ENCODE measurements around the gene CD1D. TPM values are rescaled to one million over a fixed set of nuclear protein-coding genes. Genes with fewer than 3 reads are reported as not detected.
"Not testable (repeated sequence)": the region's sequence is repeated elsewhere in the genome, so short reads cannot be mapped to it uniquely, and the experiment has no call there.

CD1D gene
- polyA plus RNA-seq, 3 donors, result 0.93 to 2.6 TPM; not detected in 1

GRCh38 chr1:158163000-158163947 lies 17.4 kb upstream of the CD1D start:
- no peak overlapping the region for H3K27ac ChIP-seq (ENCODE audit: low read depth, low read length)
- 47 to 71% (median 66%) methylated on average over 3 of the region's 3 CpGs for WGBS, 3 donors

- H3K27ac ChIP-seq (ENCODE audit: low read depth, low read length), result no peak overlapping the region
Measured at GRCh38 chr1:158169105-158169504, 11.6 kb upstream of the CD1D start.

GRCh38 chr1:158175915-158176314 lies 4.8 kb upstream of the CD1D start:
- not testable (repeated sequence) for H3K27ac ChIP-seq (ENCODE audit: low read depth, low read length)
- WGBS, 3 donors, result 90 to 97% (median 95%) methylated on average over 5 of the region's 5 CpGs

GRCh38 chr1:158176399-158176798 lies 4.3 kb upstream of the CD1D start:
- WGBS, 3 donors, result 85 to 89% (median 89%) methylated on average over 5 of the region's 5 CpGs
- H3K27ac ChIP-seq (ENCODE audit: low read depth, low read length), result no peak overlapping the region

GRCh38 chr1:158176849-158177699 lies 3.6 kb upstream of the CD1D start:
- H3K27ac ChIP-seq (ENCODE audit: low read depth, low read length), result not testable (repeated sequence)
- WGBS, 3 donors, result 53 to 62% (median 58%) methylated on average over 20 of the region's 20 CpGs

GRCh38 chr1:158177700-158178450 lies 2.8 kb upstream of the CD1D start:
- 6 to 22% (median 19%) methylated on average over 33 to 34 of the region's 34 CpGs for WGBS, 3 donors
- H3K27ac ChIP-seq (ENCODE audit: low read depth, low read length), result no peak overlapping the region

GRCh38 chr1:158179301-158180041 lies 1.2 kb upstream of the CD1D start:
- H3K27ac ChIP-seq (ENCODE audit: low read depth, low read length), result no peak overlapping the region
- 65 to 70% (median 69%) methylated on average over 4 of the region's 4 CpGs for WGBS, 3 donors

- no peak overlapping the region for H3K27ac ChIP-seq (ENCODE audit: low read depth, low read length)
- 10 to 19% (median 16%) methylated on average over 13 of the region's 13 CpGs for WGBS, 3 donors
Measured at GRCh38 chr1:158181577-158181922, 855 bp downstream of the CD1D start.

GRCh38 chr1:158185770-158186169 lies 5.1 kb downstream of the CD1D start:
- 34 to 61% (median 61%) methylated on average over 3 of the region's 3 CpGs for WGBS, 3 donors
- H3K27ac ChIP-seq (ENCODE audit: low read depth, low read length), result no peak overlapping the region

- H3K27ac ChIP-seq (ENCODE audit: low read depth, low read length), result no peak overlapping the region
- WGBS, 3 donors, result 42 to 74% (median 61%) methylated on average over 3 of the region's 3 CpGs
Measured at GRCh38 chr1:158186180-158186579, 5.5 kb downstream of the CD1D start.

- WGBS, 3 donors, result 66 to 82% (median 75%) methylated on average over 4 of the region's 4 CpGs
- no peak overlapping the region for H3K27ac ChIP-seq (ENCODE audit: low read depth, low read length)
Measured at GRCh38 chr1:158188611-158189010, 7.9 kb downstream of the CD1D start.

GRCh38 chr1:158189624-158190023 lies 8.9 kb downstream of the CD1D start:
- WGBS, 3 donors, result 62 to 89% (median 88%) methylated on average over 3 of the region's 3 CpGs
- no peak overlapping the region for H3K27ac ChIP-seq (ENCODE audit: low read depth, low read length)

GRCh38 chr1:158191299-158191698 lies 10.6 kb downstream of the CD1D start:
- 46 to 65% (median 63%) methylated on average over 6 of the region's 6 CpGs for WGBS, 3 donors
- no peak overlapping the region for H3K27ac ChIP-seq (ENCODE audit: low read depth, low read length)

- H3K27ac ChIP-seq (ENCODE audit: low read depth, low read length), result no peak overlapping the region
Measured at GRCh38 chr1:158196461-158196860, 15.8 kb downstream of the CD1D start.

GRCh38 chr1:158199849-158200248 lies 19.2 kb downstream of the CD1D start:
- WGBS, 3 donors, result 32 to 39% (median 39%) methylated on average over 5 of the region's 5 CpGs
- H3K27ac ChIP-seq (ENCODE audit: low read depth, low read length), result no peak overlapping the region

- 76 to 88% (median 81%) methylated on average over 1 of the region's 1 CpG for whole genome bisulfite sequencing, 3 donors
- H3K27ac ChIP-seq (ENCODE audit: low read depth, low read length), result no peak overlapping the region
Measured at GRCh38 chr1:158200527-158200926, 19.8 kb downstream of the CD1D start.

- H3K27ac ChIP-seq (ENCODE audit: low read depth, low read length), result no peak overlapping the region
- WGBS, 3 donors, result 17 to 24% (median 21%) methylated on average over 7 of the region's 7 CpGs
Measured at GRCh38 chr1:158203693-158204457, 23.2 kb downstream of the CD1D start.

GRCh38 chr1:158204458-158204827 lies 23.7 kb downstream of the CD1D start:
- 27 to 59% (median 43%) methylated on average over 5 of the region's 5 CpGs for WGBS, 3 donors
- no peak overlapping the region for H3K27ac ChIP-seq (ENCODE audit: low read depth, low read length)
